22Rv1 (cell line): Measurements from ENCODE around the gene STUM.

Experiments used
- ZFX ChIP-seq: fragments of 450-650 bp; IDR thresholded peaks from 2 replicates; pipeline ENCODE4 v1.6.1; 2017; ENCODE audit warnings: antibody characterized with exemption, borderline replicate concordance
- TF ChIP-seq, protein P1 (sequence below): fragments of 450-650 bp; IDR thresholded peaks from 2 replicates; pipeline ENCODE4 v1.5.1; 2017; ENCODE audit warnings: mild to moderate bottlenecking

- TF ChIP-seq, protein P1, sequence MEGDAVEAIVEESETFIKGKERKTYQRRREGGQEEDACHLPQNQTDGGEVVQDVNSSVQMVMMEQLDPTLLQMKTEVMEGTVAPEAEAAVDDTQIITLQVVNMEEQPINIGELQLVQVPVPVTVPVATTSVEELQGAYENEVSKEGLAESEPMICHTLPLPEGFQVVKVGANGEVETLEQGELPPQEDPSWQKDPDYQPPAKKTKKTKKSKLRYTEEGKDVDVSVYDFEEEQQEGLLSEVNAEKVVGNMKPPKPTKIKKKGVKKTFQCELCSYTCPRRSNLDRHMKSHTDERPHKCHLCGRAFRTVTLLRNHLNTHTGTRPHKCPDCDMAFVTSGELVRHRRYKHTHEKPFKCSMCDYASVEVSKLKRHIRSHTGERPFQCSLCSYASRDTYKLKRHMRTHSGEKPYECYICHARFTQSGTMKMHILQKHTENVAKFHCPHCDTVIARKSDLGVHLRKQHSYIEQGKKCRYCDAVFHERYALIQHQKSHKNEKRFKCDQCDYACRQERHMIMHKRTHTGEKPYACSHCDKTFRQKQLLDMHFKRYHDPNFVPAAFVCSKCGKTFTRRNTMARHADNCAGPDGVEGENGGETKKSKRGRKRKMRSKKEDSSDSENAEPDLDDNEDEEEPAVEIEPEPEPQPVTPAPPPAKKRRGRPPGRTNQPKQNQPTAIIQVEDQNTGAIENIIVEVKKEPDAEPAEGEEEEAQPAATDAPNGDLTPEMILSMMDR = no peak
- no peak for TF ChIP-seq ZFX
Observed at GRCh38 chr1:226640321-226641136, 92.0 kb downstream of the STUM start.
